ENCODE measurements around the gene TGOLN2.
A peak's percentile ranks its signal among the peaks of the same experiment; 100 is the strongest.
"Not testable (repeated sequence)": the region's sequence is repeated elsewhere in the genome, so short reads cannot be mapped to it uniquely, and the experiment has no call there.

Gene TGOLN2

GRCh38 chr2:85334928-85335327 lies 7.1 kb upstream of the TGOLN2 start:
- no peak overlapping the region for H3K4me3 ChIP-seq (ENCODE audit: low read depth, low read length)
- no peak for TF ChIP-seq CTCF (IDR thresholded peaks at IDR 0.05; ENCODE audit: borderline replicate concordance, insufficient read depth, low read depth, low read length)

GRCh38 chr2:85333877-85334276 lies 6.1 kb upstream of the TGOLN2 start:
- H3K4me3 ChIP-seq (ENCODE audit: low read depth, low read length) = not testable (repeated sequence)

GRCh38 chr2:85330839-85331636 lies 3.2 kb upstream of the TGOLN2 start:
- TF ChIP-seq CTCF (IDR thresholded peaks at IDR 0.05; ENCODE audit: borderline replicate concordance, insufficient read depth, low read depth, low read length) = no peak
- no peak overlapping the region for H3K4me3 ChIP-seq (ENCODE audit: low read depth, low read length)

- not testable (repeated sequence) for H3K4me3 ChIP-seq (ENCODE audit: low read depth, low read length)
Observed at GRCh38 chr2:85329701-85330100, 1.9 kb upstream of the TGOLN2 start.

- H3K4me3 ChIP-seq (ENCODE audit: low read depth, low read length) = no peak overlapping the region
Observed at GRCh38 chr2:85329181-85329651, 1.4 kb upstream of the TGOLN2 start.

GRCh38 chr2:85327160-85327821 lies 498 bp downstream of the TGOLN2 start:
- no peak for TF ChIP-seq CTCF (IDR thresholded peaks at IDR 0.05; ENCODE audit: borderline replicate concordance, insufficient read depth, low read depth, low read length)
- peak overlapping the region; percentile 74 for H3K4me3 ChIP-seq (ENCODE audit: low read depth, low read length)

More at GRCh38 chr2:85329181-85329651, 1.4 kb upstream of the TGOLN2 start:
- no peak for TF ChIP-seq CTCF (IDR thresholded peaks at IDR 0.05; ENCODE audit: borderline replicate concordance, insufficient read depth, low read depth, low read length)

- no peak for TF ChIP-seq CTCF (IDR thresholded peaks at IDR 0.05; ENCODE audit: borderline replicate concordance, insufficient read depth, low read depth, low read length)
- H3K4me3 ChIP-seq (ENCODE audit: low read depth, low read length) = peak overlapping the region; percentile 74
Observed at GRCh38 chr2:85326406-85327159, 1.2 kb downstream of the TGOLN2 start.

- H3K4me3 ChIP-seq (ENCODE audit: low read depth, low read length) = peak overlapping the region; percentile 74
- TF ChIP-seq CTCF (IDR thresholded peaks at IDR 0.05; ENCODE audit: borderline replicate concordance, insufficient read depth, low read depth, low read length) = no peak
Observed at GRCh38 chr2:85325466-85325811, 2.4 kb downstream of the TGOLN2 start.
